Neutrophil (primary cell): ENCODE results near the gene GYPC.

Experiments used
- H3K27ac ChIP-seq: fragments of 200-600 bp; sonication (generic); 2 replicates; pipeline ENCODE4 v1.5.1; 2016; ENCODE audit warnings: mild to moderate bottlenecking, moderate library complexity
- H3K27me3 ChIP-seq: fragments of 200-600 bp; sonication (generic); 2 replicates; pipeline ENCODE4 v1.6.0; 2016; ENCODE audit warnings: mild to moderate bottlenecking
- H3K36me3 ChIP-seq: fragments of 200-600 bp; sonication (generic); 2 replicates; pipeline ENCODE4 v1.5.1; 2017
- H3K4me1 ChIP-seq, 2 experiments: fragments of 200-600 bp in 1 of 2; sonication (generic) in 1 of 2; 1 replicate in 1 of 2; 2 replicates in 1 of 2; pipeline versions ENCODE4 v1.5.1 to v1.6.1; 2013 to 2016; ENCODE audit warnings: low read depth in 1 of 2, low read length in 1 of 2, mild to moderate bottlenecking in 1 of 2, moderate library complexity in 1 of 2; ENCODE audit not compliant: control insufficient read depth in 1 of 2, insufficient read depth in 1 of 2
- H3K4me3 ChIP-seq, 2 experiments: fragments of 200-600 bp in 1 of 2; sonication (generic) in 1 of 2; 1 replicate in 1 of 2; 2 replicates in 1 of 2; pipeline ENCODE4 v1.5.1; 2013 to 2016; ENCODE audit warnings: low read depth in 1 of 2, low read length in 1 of 2, mild to moderate bottlenecking in 1 of 2, moderate library complexity in 1 of 2
- H3K9me3 ChIP-seq: fragments of 200-600 bp; sonication (generic); 2 replicates; pipeline ENCODE4 v1.5.1; 2016
- TF ChIP-seq, protein P1 (sequence below): fragments of 200-600 bp; sonication (generic); IDR thresholded peaks from 2 replicates; pipeline ENCODE4 v1.5.1; 2016; ENCODE audit warnings: antibody characterized with exemption

Gene GYPC

DNA sequence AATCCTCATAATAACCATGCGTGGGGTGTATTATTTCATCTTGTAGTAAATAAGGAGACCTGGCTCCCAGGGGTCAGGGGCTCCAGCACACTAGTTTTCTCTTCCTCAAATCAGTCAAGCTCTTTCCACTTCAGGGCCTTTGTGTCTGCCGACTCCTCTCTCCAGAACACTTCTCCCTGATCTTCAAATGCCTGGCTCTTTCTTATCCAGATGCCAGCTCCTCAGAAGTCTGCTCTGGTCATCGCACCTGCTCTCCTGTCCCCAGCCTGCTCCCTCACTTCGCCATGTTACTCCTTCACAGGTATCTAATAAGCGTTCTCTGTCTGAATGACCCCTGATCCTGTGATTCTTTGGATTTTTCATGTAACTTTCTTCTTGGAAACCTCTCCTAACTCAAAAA is 62.0 kb downstream of the GYPC start:
- H3K27ac ChIP-seq, result no peak overlapping the region
- TF ChIP-seq, protein P1, sequence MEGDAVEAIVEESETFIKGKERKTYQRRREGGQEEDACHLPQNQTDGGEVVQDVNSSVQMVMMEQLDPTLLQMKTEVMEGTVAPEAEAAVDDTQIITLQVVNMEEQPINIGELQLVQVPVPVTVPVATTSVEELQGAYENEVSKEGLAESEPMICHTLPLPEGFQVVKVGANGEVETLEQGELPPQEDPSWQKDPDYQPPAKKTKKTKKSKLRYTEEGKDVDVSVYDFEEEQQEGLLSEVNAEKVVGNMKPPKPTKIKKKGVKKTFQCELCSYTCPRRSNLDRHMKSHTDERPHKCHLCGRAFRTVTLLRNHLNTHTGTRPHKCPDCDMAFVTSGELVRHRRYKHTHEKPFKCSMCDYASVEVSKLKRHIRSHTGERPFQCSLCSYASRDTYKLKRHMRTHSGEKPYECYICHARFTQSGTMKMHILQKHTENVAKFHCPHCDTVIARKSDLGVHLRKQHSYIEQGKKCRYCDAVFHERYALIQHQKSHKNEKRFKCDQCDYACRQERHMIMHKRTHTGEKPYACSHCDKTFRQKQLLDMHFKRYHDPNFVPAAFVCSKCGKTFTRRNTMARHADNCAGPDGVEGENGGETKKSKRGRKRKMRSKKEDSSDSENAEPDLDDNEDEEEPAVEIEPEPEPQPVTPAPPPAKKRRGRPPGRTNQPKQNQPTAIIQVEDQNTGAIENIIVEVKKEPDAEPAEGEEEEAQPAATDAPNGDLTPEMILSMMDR, result no peak
- H3K27me3 ChIP-seq, result no peaks in the 10 kb centered on the region

DNA sequence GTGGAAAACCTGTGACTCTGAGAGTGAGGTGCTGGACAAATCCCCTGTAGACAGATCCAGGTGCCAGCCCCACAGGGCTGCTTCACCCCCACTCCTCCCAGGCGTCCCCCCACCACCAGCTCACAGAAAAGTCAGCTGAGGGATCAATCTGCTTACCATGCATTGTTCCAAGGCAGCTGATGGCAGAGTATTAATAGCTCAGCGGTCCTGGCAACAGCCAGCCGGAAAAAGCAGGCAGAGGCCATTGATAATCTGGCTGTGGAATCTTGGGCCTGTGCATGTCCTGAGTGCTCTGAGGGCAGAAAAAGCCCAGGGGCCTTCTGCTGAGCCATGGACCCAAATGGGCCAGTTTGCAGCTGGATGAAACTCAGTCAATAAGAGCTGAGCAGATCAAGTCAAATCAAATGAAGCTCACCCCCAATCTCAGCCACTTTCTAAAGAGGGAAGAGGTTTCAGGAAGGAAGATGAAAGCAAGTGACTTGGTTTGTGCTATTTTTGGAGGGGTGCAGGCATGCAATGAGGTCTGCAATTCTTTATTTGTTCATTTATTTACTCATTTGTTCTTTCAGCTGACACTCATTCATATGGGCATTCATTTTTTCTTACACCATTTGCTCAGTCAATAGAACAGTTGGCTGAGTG is 63.4 kb downstream of the GYPC start:
- H3K27ac ChIP-seq, result no peak overlapping the region
- no peaks in the 10 kb centered on the region for H3K9me3 ChIP-seq

More for the DNA sequence above, 62.0 kb downstream of the GYPC start:
- Histone ChIP-seq H3K4me3 (no peak overlapping the region), H3K9me3 (no peaks in the 10 kb centered on the region), H3K4me1 (no peaks in the 10 kb centered on the region), H3K36me3 (no peaks in the 10 kb centered on the region)

DNA sequence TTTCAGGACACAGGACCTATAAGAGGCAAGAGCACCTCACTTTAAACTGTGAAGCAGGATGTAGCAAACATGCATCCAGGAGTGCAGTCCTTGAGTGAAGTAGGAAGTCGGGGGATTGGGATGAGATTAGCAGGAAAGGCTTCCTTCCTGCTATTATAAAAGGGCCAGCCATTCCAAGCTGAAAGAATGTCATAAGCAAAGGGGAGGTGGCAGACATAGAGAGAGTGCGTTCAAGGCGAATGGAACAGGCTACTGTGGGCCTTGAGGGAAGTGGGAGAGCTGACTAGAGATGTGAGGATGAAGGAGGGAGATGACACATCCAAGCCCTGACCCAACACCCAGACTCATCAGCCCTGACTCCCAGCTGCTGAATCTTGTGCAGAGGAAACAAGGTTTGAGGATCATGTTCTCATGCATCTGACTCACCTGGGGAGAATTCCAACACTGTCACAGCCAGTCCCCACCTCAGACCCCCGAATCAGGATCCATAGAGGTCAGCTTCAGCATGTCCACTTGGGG is 63.9 kb downstream of the GYPC start:
- TF ChIP-seq, protein P1, result no peak

More for the DNA sequence above, 63.4 kb downstream of the GYPC start:
- Histone ChIP-seq H3K36me3 (no peaks in the 10 kb centered on the region), H3K4me1 (no peaks in the 10 kb centered on the region), H3K27me3 (no peaks in the 10 kb centered on the region), H3K4me3 (no peak overlapping the region)
- TF ChIP-seq, protein P1, result no peak

DNA sequence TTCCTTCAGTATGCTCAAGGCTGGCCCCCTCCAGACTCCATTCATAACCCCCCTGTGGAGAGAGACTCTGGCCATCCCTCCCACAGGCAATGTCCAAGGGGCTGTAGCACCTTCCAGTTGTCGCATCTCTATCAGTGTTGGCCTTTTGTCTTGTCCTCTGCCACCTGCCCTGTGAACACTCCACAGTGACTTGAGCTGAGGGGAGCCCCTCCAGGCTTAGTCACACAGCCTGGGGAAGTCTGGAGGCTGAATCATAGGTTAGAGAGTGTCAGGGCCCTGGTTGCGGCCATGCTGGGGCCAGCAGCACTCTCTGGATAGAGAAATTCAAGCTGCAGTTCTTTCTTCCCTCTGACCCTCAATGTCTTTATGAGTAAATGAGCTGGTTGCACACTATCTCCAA is 64.7 kb downstream of the GYPC start:
- no peaks in the 10 kb centered on the region for H3K36me3 ChIP-seq
- peaks cover 9% of the 10 kb centered on the region for H3K9me3 ChIP-seq
- H3K4me1 ChIP-seq, result no peaks in the 10 kb centered on the region
- H3K27ac ChIP-seq, result no peak overlapping the region
- no peaks in the 10 kb centered on the region for H3K27me3 ChIP-seq
- H3K4me3 ChIP-seq, result no peak overlapping the region
- TF ChIP-seq, protein P1, result no peak

More for the DNA sequence above, 63.9 kb downstream of the GYPC start:
- H3K27me3 ChIP-seq, result no peaks in the 10 kb centered on the region
- no peak overlapping the region for H3K27ac ChIP-seq
- no peak overlapping the region for H3K4me3 ChIP-seq
- H3K9me3 ChIP-seq, result peaks cover 5% of the 10 kb centered on the region
- H3K36me3 ChIP-seq, result no peaks in the 10 kb centered on the region
- no peaks in the 10 kb centered on the region for H3K4me1 ChIP-seq

DNA sequence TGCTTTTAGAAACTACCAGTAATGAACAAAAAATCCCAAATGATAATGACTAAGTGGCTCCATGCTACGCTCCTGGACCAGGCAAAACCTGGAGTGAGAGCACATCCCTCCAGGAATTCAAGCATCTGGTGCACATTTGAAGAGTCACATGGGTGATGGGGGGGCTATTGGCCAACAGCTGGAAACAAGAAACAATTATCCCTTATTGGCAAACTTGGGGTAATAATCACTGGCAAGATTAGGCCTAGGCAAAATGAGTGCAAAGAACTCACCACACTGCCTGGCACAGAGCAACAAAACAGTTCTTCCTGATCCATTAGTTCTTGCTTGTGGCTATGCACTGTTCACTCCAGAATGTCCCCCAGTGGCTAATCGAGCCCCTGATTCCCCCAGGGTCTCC is 66.1 kb downstream of the GYPC start:
- H3K4me1 ChIP-seq, result no peaks in the 10 kb centered on the region
- peaks cover 9% of the 10 kb centered on the region for H3K9me3 ChIP-seq
- no peaks in the 10 kb centered on the region for H3K36me3 ChIP-seq
- H3K27ac ChIP-seq, result no peak overlapping the region
- TF ChIP-seq, protein P1, result no peak
- H3K27me3 ChIP-seq, result no peaks in the 10 kb centered on the region
- no peak overlapping the region for H3K4me3 ChIP-seq
